T-cell (primary cell): ENCODE data around the gene PTPRJ. TPM values are rescaled to one million over a fixed set of nuclear protein-coding genes. Genes with fewer than 3 reads are reported as not detected.
A peak's percentile ranks its signal among the peaks of the same experiment; 100 is the strongest.

Source experiments
- ATAC-seq, 4 experiments: fragments of 200-7000 bp in 3 of 4; fragments of 150-1000 bp in 1 of 4; cut with Tn5 transposase; replicated peaks in 1 of 4; 1 replicate in 3 of 4; 2 replicates in 1 of 4; pipeline ENCODE4 v1.10.0; 2021; ENCODE audit warnings: moderate library complexity in 3 of 4, mild to moderate bottlenecking in 2 of 4, moderate number of reproducible peaks in 1 of 4
- CTCF ChIA-PET, 2 donors: fragments of 300-600 bp; sonication (Branson Sonifier 250); formaldehyde crosslinking; loops; one replicate each; lab custom pipeline; 2022; ENCODE audit warnings: antibody characterized with exemption in 2 of 2; lab: Charles Lee
- POLR2A ChIA-PET, 2 donors: fragments of 300-600 bp; sonication (Branson Sonifier 250); formaldehyde crosslinking; loops; one replicate each; lab custom pipeline; 2022; ENCODE audit warnings: antibody characterized with exemption in 2 of 2; lab: Charles Lee
- DNase-seq, 35 experiments: peaks; one replicate each; pipeline versions ENCODE4 v3.0.0 to v3.0.0-alpha.2; 2013 to 2023
- H3K27ac ChIP-seq: one replicate; pipeline ENCODE4 v1.5.1; 2013; ENCODE audit warnings: low read length
- H3K27me3 ChIP-seq, 2 experiments: replicated peaks in 1 of 2; 1 replicate in 1 of 2; 2 replicates in 1 of 2; pipeline versions ENCODE4 v1.6.1 to v1.7.0; 2013; ENCODE audit warnings: low read length in 1 of 2, mixed read lengths in 1 of 2; ENCODE audit not compliant: control insufficient read depth in 2 of 2, insufficient read depth in 2 of 2; ENCODE audit errors: extremely low read depth in 1 of 2
- H3K36me3 ChIP-seq, 2 donors: 1 replicate in 1 of 2; 2 replicates in 1 of 2; pipeline versions ENCODE4 v1.6.1 to v1.7.0; 2013; ENCODE audit warnings: low read length in 1 of 2; ENCODE audit not compliant: control insufficient read depth in 2 of 2, insufficient read depth in 1 of 2; ENCODE audit errors: extremely low read depth in 1 of 2
- H3K4me1 ChIP-seq, 2 experiments: 1 replicate in 1 of 2; 2 replicates in 1 of 2; pipeline versions ENCODE4 v1.6.1 to v1.7.0; 2013; ENCODE audit warnings: low read length in 2 of 2, mixed read lengths in 1 of 2; ENCODE audit not compliant: insufficient read depth in 2 of 2, control insufficient read depth in 1 of 2; ENCODE audit errors: extremely low read depth in 1 of 2
- H3K4me3 ChIP-seq, 2 donors: 1 replicate in 1 of 2; 2 replicates in 1 of 2; pipeline versions ENCODE4 v1.5.1 to v1.7.0; 2013; ENCODE audit warnings: mild to moderate bottlenecking in 2 of 2, low read length in 1 of 2, moderate library complexity in 1 of 2; ENCODE audit not compliant: control insufficient read depth in 1 of 2; ENCODE audit errors: extremely low read depth in 1 of 2
- H3K9me3 ChIP-seq: 2 replicates; pipeline ENCODE4 v1.7.0; 2013
- H3K27ac Mint-ChIP-seq, 2 donors: one replicate each; pipeline ENCODE4 v1.8.0; 2020 to 2021; ENCODE audit warnings: mild to moderate bottlenecking in 2 of 2, mixed read lengths in 2 of 2
- H3K27me3 Mint-ChIP-seq, 2 donors: one replicate each; pipeline ENCODE4 v1.8.0; 2021 to 2022; ENCODE audit warnings: mixed read lengths in 2 of 2
- H3K36me3 Mint-ChIP-seq: one replicate; pipeline ENCODE4 v1.8.0; 2021; ENCODE audit warnings: mixed read lengths
- H3K4me1 Mint-ChIP-seq, 3 donors: one replicate each; pipeline ENCODE4 v1.8.0; 2020 to 2022; ENCODE audit warnings: mixed read lengths in 3 of 3, mild to moderate bottlenecking in 1 of 3
- H3K4me3 Mint-ChIP-seq, 3 donors: one replicate each; pipeline ENCODE4 v1.8.0; 2020 to 2022; ENCODE audit warnings: mild to moderate bottlenecking in 3 of 3, mixed read lengths in 3 of 3, moderate library complexity in 3 of 3
- H3K9me3 Mint-ChIP-seq, 3 donors: one replicate each; pipeline ENCODE4 v1.8.0; 2020 to 2022; ENCODE audit warnings: mixed read lengths in 3 of 3
- WGBS: methylation state at CpG from one replicate; pipeline ENCODE4 v1.1.5; 2013; ENCODE audit warnings: missing lambda C conversion rate; ENCODE audit not compliant: insufficient coverage; 5-methylcytosine and 5-hydroxymethylcytosine counted together
- total RNA-seq, 35 experiments: library from RNA in 6 of 35; stranded (reverse) in 6 of 35; fragments of 120-200 nt in 1 of 35; gene quantifications; one replicate each; pipeline versions ENCODE4 v1.2.1 to v1.2.4 and lab custom pipeline; 2013 to 2026

The PTPRJ gene
- total RNA-seq, 5 donors from 2014 or later (not counting 1 experiment from before 2014, with no cell fraction given), result 44.8 to 71.0 (median 57.9) TPM

DNA sequence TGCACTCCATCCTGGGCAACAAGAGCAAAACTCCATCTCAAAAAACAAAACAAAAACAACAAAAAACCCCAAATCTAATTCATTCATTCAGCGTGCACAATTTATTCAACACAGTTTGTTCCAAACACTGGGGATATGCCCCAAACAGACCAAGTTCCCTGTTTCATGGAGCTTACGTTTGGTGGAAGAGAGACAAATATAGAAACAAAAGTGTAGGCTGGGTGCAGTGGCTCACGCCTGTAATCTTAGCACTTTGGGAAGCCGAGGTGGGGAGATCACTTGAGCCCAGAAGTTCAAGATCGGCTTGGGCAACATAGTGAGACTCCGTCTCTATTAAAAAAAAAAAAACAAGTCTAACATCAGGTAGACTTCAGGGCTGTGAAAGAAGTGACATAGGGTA is 52.4 kb downstream of the PTPRJ start:
- Histone ChIP-seq H3K4me3 (no peak overlapping the region), H3K27me3 (no peaks in the 10 kb centered on the region), H3K4me1 (peaks cover 22 to 48% of the 10 kb centered on the region in 2 experiments), H3K36me3 (no peaks in the 10 kb centered on the region), H3K27ac (no peak overlapping the region), H3K9me3 (no peaks in the 10 kb centered on the region)
- POLR2A ChIA-PET, result interaction anchor here in 1 of 2 donors (0.9 kb wide), 1 partner anchor 40 kb away, joined by 3 read pairs; no protein-coding TSS in a partner anchor
- no peak for ATAC-seq
- H3K27ac Mint-ChIP-seq, result peak overlapping the region; percentile 60 to 62
- CTCF ChIA-PET, result no interaction called here
- H3K4me3 Mint-ChIP-seq, result peak overlapping the region in 1 of 3 donors; percentile 36
- 89% methylated on average over 1 of the region's 6 CpGs for WGBS
- H3K4me1 Mint-ChIP-seq, result peaks cover 77 to 87% (median 83%) of the 10 kb centered on the region in 3 donors
- H3K27me3 Mint-ChIP-seq, result no peaks in the 10 kb centered on the region
- DNase-seq, result no peak
- no peaks in the 10 kb centered on the region for H3K9me3 Mint-ChIP-seq
- H3K36me3 Mint-ChIP-seq, result peaks cover 28% of the 10 kb centered on the region

DNA sequence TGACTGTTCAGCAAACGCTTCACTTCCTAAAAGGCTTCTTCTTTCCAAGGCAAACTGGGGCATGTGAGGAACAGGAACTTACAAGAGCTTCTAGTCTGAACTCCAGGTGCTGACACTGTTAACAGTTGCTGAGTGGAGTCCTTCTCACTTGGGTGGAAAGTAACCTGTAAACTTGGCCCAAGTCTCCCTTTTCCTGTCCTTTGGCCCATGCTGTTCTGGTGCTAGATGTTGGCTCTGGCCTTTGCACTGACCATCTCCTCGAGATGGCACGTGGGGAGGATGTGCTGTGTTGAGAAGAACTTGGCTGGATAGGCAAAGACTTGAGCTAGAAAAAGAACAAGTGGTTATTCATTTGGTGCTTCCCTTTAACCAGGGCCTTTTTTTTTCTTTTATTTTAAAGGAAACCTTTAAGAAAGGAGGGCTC is 53.6 kb downstream of the PTPRJ start:
- ChIA-PET POLR2A (no interaction called here), CTCF (no interaction called here)
- Mint-ChIP-seq H3K27me3 (no peaks in the 10 kb centered on the region), H3K27ac (peak overlapping the region; percentile 62 to 70), H3K4me1 (peaks cover 75 to 85% (median 83%) of the 10 kb centered on the region in 3 donors), H3K36me3 (peaks cover 31% of the 10 kb centered on the region), H3K9me3 (no peaks in the 10 kb centered on the region), H3K4me3 (no peak overlapping the region)
- peaks cover 17 to 39% of the 10 kb centered on the region in 2 experiments for H3K4me1 ChIP-seq
- no peak overlapping the region for H3K4me3 ChIP-seq
- H3K27me3 ChIP-seq, result no peaks in the 10 kb centered on the region
- ATAC-seq, result no peak
- no peak overlapping the region for H3K27ac ChIP-seq
- no peaks in the 10 kb centered on the region for H3K9me3 ChIP-seq
- 67% methylated on average over 1 of the region's 3 CpGs for WGBS
- DNase-seq, result no peak
- H3K36me3 ChIP-seq, result no peaks in the 10 kb centered on the region

DNA sequence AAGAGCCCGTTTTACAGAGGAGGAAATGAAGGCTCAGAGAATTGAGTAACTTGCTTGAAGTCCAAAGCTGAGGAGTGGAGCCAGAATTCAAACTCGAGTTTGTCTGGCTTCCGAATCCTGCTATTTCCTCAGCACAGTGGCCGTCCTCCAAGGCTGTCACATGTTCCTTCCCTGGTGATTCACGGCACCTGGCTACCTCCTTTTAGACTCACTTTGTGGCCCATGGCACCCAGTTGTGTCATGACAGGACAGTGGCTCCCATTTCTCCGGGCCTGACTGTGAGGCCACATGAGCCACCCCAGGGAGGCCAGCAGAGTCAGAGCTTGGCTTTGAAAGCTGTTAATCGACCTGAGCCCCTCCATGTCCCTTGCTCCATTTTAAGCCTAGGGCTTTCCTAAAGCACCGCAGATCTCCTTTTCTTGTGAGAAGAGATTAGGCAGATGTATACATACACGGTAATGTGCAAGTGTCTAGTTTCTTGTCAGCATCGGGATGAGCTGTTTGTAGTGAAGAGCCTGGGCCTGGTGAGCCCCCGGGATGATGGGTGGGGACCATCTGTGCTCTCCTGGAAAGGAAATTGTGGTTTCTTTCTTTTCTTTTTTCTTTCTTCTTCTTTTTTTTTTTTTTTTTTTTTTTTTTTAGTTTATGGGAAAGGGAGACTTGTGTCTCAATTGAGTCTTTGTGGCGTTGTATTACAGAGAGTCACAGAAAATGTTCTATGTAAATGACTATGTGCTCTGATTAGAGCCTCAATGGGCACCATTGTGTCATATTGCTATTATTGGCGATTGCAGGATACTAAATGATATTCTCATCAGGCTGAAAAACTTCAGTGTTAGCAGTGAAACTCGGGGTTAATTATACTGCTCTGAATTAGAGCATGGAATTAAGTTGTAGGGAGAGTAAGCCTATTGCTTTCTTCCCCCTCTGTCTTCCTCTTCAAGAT is 54.8 kb downstream of the PTPRJ start:
- no peak for DNase-seq
- WGBS, result 83% methylated on average over 7 of the region's 14 CpGs
- ATAC-seq, result peak in 2 of 4 experiments; percentile 32 to 34
- Mint-ChIP-seq H3K36me3 (peaks cover 31% of the 10 kb centered on the region), H3K27me3 (no peaks in the 10 kb centered on the region), H3K27ac (peak overlapping the region; percentile 76 to 78), H3K4me3 (peak overlapping the region in 2 of 3 donors; percentile 0 to 45), H3K4me1 (peaks cover 71 to 82% (median 80%) of the 10 kb centered on the region in 3 donors), H3K9me3 (no peaks in the 10 kb centered on the region)
- H3K27me3 ChIP-seq, result no peaks in the 10 kb centered on the region
- H3K36me3 ChIP-seq, result no peaks in the 10 kb centered on the region
- H3K4me3 ChIP-seq, result no peak overlapping the region
- ChIA-PET CTCF (interaction anchor here (0.6 to 1.0 kb wide), 2 partner anchors 22 to 185 kb away, joined by 3 to 6 read pairs; no protein-coding TSS in a partner anchor), POLR2A (interaction anchor here in 1 of 2 donors (0.5 kb wide), 1 partner anchor 15 kb away, joined by 12 read pairs; no protein-coding TSS in a partner anchor)
- H3K9me3 ChIP-seq, result no peaks in the 10 kb centered on the region
- no peak overlapping the region for H3K27ac ChIP-seq
- peaks cover 17 to 33% of the 10 kb centered on the region in 2 experiments for H3K4me1 ChIP-seq

DNA sequence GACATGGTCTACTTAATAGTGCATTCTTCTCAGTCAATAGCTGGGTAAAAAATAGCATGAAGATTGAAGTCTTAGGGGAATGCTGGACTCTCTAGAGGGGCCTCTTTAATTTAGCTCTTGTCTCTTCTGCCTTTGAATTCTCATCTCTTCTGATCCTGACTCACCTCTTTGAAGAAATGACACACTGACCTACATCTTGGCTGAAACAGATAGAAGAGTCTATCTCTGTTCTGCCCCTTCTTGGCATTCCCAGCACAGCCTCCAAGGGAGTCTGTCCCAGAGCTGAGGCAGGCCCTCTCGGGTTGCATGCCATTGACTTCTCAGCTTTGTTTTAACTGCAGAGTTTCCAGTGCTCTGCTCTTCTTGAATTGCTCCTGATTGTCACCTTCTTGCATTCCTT is 55.7 kb downstream of the PTPRJ start:
- Mint-ChIP-seq H3K9me3 (no peaks in the 10 kb centered on the region), H3K4me1 (peaks cover 73 to 87% (median 81%) of the 10 kb centered on the region in 3 donors), H3K36me3 (peaks cover 34% of the 10 kb centered on the region), H3K27ac (peak overlapping the region; percentile 68 to 78), H3K4me3 (peak overlapping the region in 1 of 3 donors; percentile 45), H3K27me3 (no peaks in the 10 kb centered on the region)
- 88% methylated on average over 1 of the region's 1 CpG for WGBS
- Histone ChIP-seq H3K27ac (no peak overlapping the region), H3K9me3 (no peaks in the 10 kb centered on the region), H3K4me1 (peaks cover 17 to 31% of the 10 kb centered on the region in 2 experiments), H3K36me3 (peaks cover 2 to 3% of the 10 kb centered on the region in 2 donors), H3K27me3 (no peaks in the 10 kb centered on the region), H3K4me3 (no peak overlapping the region)
- no peak for ATAC-seq
- CTCF ChIA-PET, result no interaction called here
- no peak for DNase-seq
- POLR2A ChIA-PET, result interaction anchor here in 1 of 2 donors (0.5 kb wide), 1 partner anchor 15 kb away, joined by 12 read pairs; no protein-coding TSS in a partner anchor

DNA sequence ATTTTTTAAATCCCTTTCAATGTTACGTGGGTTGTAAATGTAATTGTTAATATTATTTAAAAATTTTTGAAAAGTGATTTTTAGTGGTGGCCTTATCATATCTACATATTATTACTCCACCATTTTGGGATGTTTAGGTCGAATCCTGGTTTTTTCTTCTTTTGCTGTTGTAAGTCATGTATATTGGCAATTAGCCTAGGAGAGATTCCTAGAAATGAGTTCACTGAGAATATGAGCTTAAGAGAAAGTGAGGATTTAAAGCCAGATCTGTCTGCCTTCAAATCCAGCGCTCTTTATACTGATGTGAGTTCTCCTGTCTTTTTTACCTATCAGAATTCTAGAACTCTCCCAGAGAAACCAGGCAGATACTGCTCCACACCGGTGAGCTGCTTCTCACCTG is 56.1 kb downstream of the PTPRJ start:
- DNase-seq, result no peak
- Histone ChIP-seq H3K9me3 (no peaks in the 10 kb centered on the region), H3K4me3 (no peak overlapping the region), H3K27me3 (no peaks in the 10 kb centered on the region), H3K27ac (no peak overlapping the region), H3K4me1 (peaks cover 17 to 26% of the 10 kb centered on the region in 2 experiments), H3K36me3 (peaks cover 3 to 5% of the 10 kb centered on the region in 2 donors)
- POLR2A ChIA-PET, result no interaction called here
- Mint-ChIP-seq H3K36me3 (peaks cover 37% of the 10 kb centered on the region), H3K27me3 (no peaks in the 10 kb centered on the region), H3K4me1 (peaks cover 73 to 85% (median 79%) of the 10 kb centered on the region in 3 donors), H3K9me3 (no peaks in the 10 kb centered on the region), H3K27ac (peak overlapping the region; percentile 68 to 78), H3K4me3 (peak overlapping the region in 1 of 3 donors; percentile 45)
- ATAC-seq, result no peak
- CTCF ChIA-PET, result no interaction called here
- no CpG with 5 or more reads among the region's 4 CpGs for WGBS

DNA sequence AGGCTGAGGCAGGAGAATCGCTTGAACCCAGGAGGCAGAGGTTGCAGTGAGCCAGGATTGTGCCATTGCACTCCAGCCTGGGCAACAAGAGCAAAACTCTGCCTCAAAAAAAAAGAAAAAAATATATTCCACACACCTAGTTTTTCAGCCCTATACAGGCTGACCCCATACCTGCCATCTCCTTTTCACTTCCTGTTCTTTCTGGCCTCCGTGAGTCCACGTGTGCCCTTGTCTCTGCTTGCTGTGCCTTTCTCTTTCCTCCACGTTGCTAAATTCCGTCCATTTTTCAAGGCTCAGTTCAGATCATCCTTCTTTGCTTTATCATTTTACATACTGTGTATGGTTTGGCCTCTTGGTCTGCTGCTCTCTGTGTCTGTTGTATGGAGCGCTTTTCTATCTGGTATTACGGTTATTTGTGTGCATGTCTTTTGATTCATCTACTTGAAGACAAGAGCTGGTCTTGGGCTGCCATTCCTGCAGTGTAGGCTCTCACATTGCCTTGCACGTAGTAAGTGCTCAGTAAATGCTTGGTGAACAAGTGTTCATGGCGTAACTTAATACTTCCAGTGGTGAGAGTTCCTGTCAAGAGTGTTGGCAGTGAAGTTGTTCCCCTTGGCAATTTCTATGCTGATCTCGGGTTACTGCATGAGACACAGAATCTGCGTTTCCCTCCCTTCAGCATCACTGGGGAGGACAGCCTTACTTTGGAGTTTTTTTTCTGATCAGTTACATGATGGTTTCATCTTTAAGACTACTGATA is 57.5 kb downstream of the PTPRJ start:
- ATAC-seq, result no peak
- Mint-ChIP-seq H3K27me3 (no peaks in the 10 kb centered on the region), H3K4me3 (peak overlapping the region in 1 of 3 donors; percentile 1), H3K36me3 (peaks cover 33% of the 10 kb centered on the region), H3K4me1 (peaks cover 69 to 81% (median 75%) of the 10 kb centered on the region in 3 donors), H3K9me3 (no peaks in the 10 kb centered on the region), H3K27ac (no peak overlapping the region)
- Histone ChIP-seq H3K4me1 (peaks cover 17% of the 10 kb centered on the region in 2 experiments), H3K4me3 (no peak overlapping the region), H3K9me3 (no peaks in the 10 kb centered on the region), H3K36me3 (peaks cover 3 to 5% of the 10 kb centered on the region in 2 donors), H3K27ac (no peak overlapping the region), H3K27me3 (no peaks in the 10 kb centered on the region)
- DNase-seq, result no peak
- POLR2A ChIA-PET, result no interaction called here
- WGBS, result 92% methylated on average over 5 of the region's 11 CpGs
- CTCF ChIA-PET, result no interaction called here
